ENCODE data around the gene KIF3C. TPM values are rescaled to one million over a fixed set of nuclear protein-coding genes. Genes with fewer than 3 reads are reported as not detected.

Gene KIF3C
- total RNA-seq, 1 experiment from 2014 or later = 41.4 TPM

GRCh38 chr2:26011990-26012856 is 29.9 kb upstream of the KIF3C start:
- no peak overlapping the region for H2BK20ac ChIP-seq (ENCODE audit: low read depth, low read length, poor library complexity, severe bottlenecking)
- H2AK5ac ChIP-seq (ENCODE audit: insufficient read length, low read length) = no peak overlapping the region
- H3K18ac ChIP-seq (ENCODE audit: insufficient read length, low read depth, low read length) = no peak overlapping the region
- no peak overlapping the region for H2BK120ac ChIP-seq (ENCODE audit: low read depth, low read length, poor library complexity, severe bottlenecking)
- Mint-ChIP-seq H3K27me3 (ENCODE audit: low read depth) (no peaks in the 10 kb centered on the region), H3K4me1 (peaks cover 18 to 26% of the 10 kb centered on the region in 2 experiments), H3K27ac (peak overlapping the region in 2 of 3 experiments; percentile 25 to 60; a peak in 4 of 7 replicates), H3K4me3 (no peak overlapping the region; a peak in 1 of 5 replicates), H3K9me3 (peaks cover 0 to 5% of the 10 kb centered on the region in 2 experiments; a peak in 1 of 5 replicates), H3K36me3 (ENCODE audit: insufficient read depth in 1 of 3, low read depth in 3 of 3) (no peaks in the 10 kb centered on the region)
- H3T11ph ChIP-seq (ENCODE audit: low read length) = no peak overlapping the region
- H3K79me2 ChIP-seq (ENCODE audit: insufficient read depth, low read length) = no peaks in the 10 kb centered on the region
- no peak for TF ChIP-seq CTCF (conservative IDR thresholded peaks at IDR 0.05)
- peak overlapping the region; percentile 67 for H2AFZ ChIP-seq (ENCODE audit: low read length)
- no peak overlapping the region for H3K56ac ChIP-seq (ENCODE audit: insufficient read length, low read depth, low read length)
- no CpG with 5 or more reads among the region's 14 CpGs for WGBS (ENCODE audit: extremely low coverage, insufficient read length, low lambda C conversion rate)
- no peak overlapping the region for H2BK12ac ChIP-seq (ENCODE audit: insufficient read length, low read depth, low read length)
- H3K14ac ChIP-seq (ENCODE audit: insufficient read depth, low read length) = no peak overlapping the region
- H3K27me3 ChIP-seq (ENCODE audit: insufficient read depth, low read length) = no peaks in the 10 kb centered on the region
- no peak overlapping the region for H3K27ac ChIP-seq (ENCODE audit: insufficient read length, low read depth, low read length)
- peak; percentile 41 for DNase-seq
- H3K23ac ChIP-seq (ENCODE audit: insufficient read length, low read depth, low read length) = no peak overlapping the region
- no peak overlapping the region for H4K5ac ChIP-seq (ENCODE audit: insufficient read length, low read depth, low read length)
- no peaks in the 10 kb centered on the region for H3K79me1 ChIP-seq (ENCODE audit: insufficient read depth, low read depth, low read length, poor library complexity, severe bottlenecking)
- H2BK5ac ChIP-seq (ENCODE audit: insufficient read length, low read length) = no peak overlapping the region
- no peak overlapping the region for H3K9ac ChIP-seq (ENCODE audit: extremely low read depth, insufficient read length, low read length)
- no peaks in the 10 kb centered on the region for H3K9me3 ChIP-seq (ENCODE audit: control insufficient read depth, low read depth, low read length)
- H3K4ac ChIP-seq (ENCODE audit: low read depth, low read length) = no peak overlapping the region
- H3K4me2 ChIP-seq (ENCODE audit: insufficient read depth, insufficient read length, low read length) = no peak overlapping the region
- H3K4me1 ChIP-seq (ENCODE audit: insufficient read depth, low read length) = 0 out of 2 replicates have a peak, but pooled peaks cover 2% of the 10 kb centered on the region
- H4K20me1 ChIP-seq (ENCODE audit: control insufficient read depth, insufficient read depth, insufficient read length) = no peaks in the 10 kb centered on the region
- no peak overlapping the region for H2BK15ac ChIP-seq (ENCODE audit: low read depth, low read length)
- no peak overlapping the region for H4K91ac ChIP-seq (ENCODE audit: insufficient read length, low read depth, low read length)
- no peaks in the 10 kb centered on the region for H3K23me2 ChIP-seq (ENCODE audit: insufficient read length, low read depth, low read length, poor library complexity, severe bottlenecking)
- no peak overlapping the region for H4K8ac ChIP-seq (replicated peaks; ENCODE audit: insufficient read length, low read depth, low read length)
